Tibial artery (tissue), 4 donors: ENCODE measurements around the gene NARF.
"Not testable (repeated sequence)": the region's sequence is repeated elsewhere in the genome, so short reads cannot be mapped to it uniquely, and the experiment has no call there.

Source experiments
- DNase-seq, 2 donors: peaks; one replicate each; pipeline ENCODE4 v3.0.0-alpha.2; 2019
- H3K27ac ChIP-seq, 2 donors: fragments of 200-600 bp; sonication (generic) in 1 of 2; 1 replicate in 1 of 2; 2 replicates in 1 of 2; pipeline ENCODE4 v1.5.1; 2018 to 2019; ENCODE audit warnings: mild to moderate bottlenecking in 1 of 2
- H3K27me3 ChIP-seq, 2 donors: fragments of 200-600 bp; sonication (generic) in 1 of 2; one replicate each; pipeline versions ENCODE4 v1.5.1 to v1.6.0; 2016 to 2019
- H3K36me3 ChIP-seq, 3 donors: fragments of 200-600 bp; sonication (generic) in 2 of 3; one replicate each; pipeline ENCODE4 v1.5.1; 2016 to 2019; ENCODE audit warnings: mild to moderate bottlenecking in 2 of 3
- H3K4me1 ChIP-seq, 4 donors: fragments of 200-600 bp; sonication (generic) in 2 of 4; 1 replicate in 3 of 4; 2 replicates in 1 of 4; pipeline ENCODE4 v1.5.1; 2016 to 2019
- H3K4me3 ChIP-seq, 2 donors: fragments of 200-600 bp; sonication (generic) in 1 of 2; 1 replicate in 1 of 2; 2 replicates in 1 of 2; pipeline ENCODE4 v1.5.1; 2018 to 2019; ENCODE audit warnings: mild to moderate bottlenecking in 2 of 2
- H3K9me3 ChIP-seq, 3 donors: fragments of 200-600 bp; sonication (generic) in 1 of 3; one replicate each; pipeline ENCODE4 v1.5.1; 2016 to 2019
- intact Hi-C: fragments of 100-400 bp; cut with DNase I; formaldehyde crosslinking; loops from one replicate; pipeline ENCODE4 v1.15.0; 2023; ENCODE audit warnings: low total_unique reads
- TF ChIP-seq, protein P1 (sequence below), 2 experiments: fragments of 200-600 bp in 1 of 2; fragments of 450-650 bp in 1 of 2; IDR thresholded peaks; one replicate each; pipeline ENCODE4 v1.5.1; 2017 to 2019; ENCODE audit warnings: antibody characterized with exemption in 2 of 2, mild to moderate bottlenecking in 1 of 2, moderate library complexity in 1 of 2

The NARF gene

DNA sequence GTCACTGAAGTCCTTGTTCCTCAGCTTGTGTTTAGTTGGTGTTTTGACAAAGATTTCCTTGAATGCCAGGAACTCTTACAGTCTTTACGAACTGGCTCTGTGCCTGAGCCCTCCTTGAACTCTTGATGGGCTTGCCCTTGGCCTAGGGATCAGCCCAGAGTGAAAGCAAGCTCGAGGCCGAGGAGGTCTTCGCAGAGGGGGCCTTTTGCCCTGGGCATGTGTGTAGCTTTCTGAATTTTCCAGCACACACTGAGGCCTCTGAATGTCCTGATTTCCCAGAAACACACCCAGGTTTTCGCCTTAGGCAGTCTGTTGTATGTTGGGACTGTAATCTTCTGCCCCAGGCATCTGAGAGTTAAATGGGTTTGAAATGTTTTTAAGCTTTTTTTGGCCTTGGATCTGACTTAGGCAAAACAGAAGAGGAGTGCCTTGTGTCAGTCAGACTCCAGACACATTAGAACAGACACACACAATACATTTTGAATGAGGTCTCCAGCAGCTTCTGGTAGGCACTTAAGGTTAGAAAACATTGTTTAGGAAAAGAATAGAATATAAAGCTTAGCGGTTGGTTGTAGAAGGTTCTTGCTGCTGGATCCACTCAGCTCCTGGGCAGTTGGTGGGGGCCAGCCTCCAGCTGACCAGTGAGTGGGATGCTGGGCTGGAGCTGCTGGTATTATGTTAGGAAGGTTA lies 78.1 kb downstream of the NARF start:
- Histone ChIP-seq H3K36me3 (no peaks in the 10 kb centered on the region), H3K4me3 (peak overlapping the region; percentile 11 to 36), H3K9me3 (no peaks in the 10 kb centered on the region), H3K4me1 (peaks cover 5 to 83% (median 50%) of the 10 kb centered on the region in 4 donors), H3K27me3 (no peaks in the 10 kb centered on the region), H3K27ac (peak overlapping the region; percentile 86 to 96)
- DNase-seq, result peak in 1 of 2 donors; percentile 63
- TF ChIP-seq, protein P1, sequence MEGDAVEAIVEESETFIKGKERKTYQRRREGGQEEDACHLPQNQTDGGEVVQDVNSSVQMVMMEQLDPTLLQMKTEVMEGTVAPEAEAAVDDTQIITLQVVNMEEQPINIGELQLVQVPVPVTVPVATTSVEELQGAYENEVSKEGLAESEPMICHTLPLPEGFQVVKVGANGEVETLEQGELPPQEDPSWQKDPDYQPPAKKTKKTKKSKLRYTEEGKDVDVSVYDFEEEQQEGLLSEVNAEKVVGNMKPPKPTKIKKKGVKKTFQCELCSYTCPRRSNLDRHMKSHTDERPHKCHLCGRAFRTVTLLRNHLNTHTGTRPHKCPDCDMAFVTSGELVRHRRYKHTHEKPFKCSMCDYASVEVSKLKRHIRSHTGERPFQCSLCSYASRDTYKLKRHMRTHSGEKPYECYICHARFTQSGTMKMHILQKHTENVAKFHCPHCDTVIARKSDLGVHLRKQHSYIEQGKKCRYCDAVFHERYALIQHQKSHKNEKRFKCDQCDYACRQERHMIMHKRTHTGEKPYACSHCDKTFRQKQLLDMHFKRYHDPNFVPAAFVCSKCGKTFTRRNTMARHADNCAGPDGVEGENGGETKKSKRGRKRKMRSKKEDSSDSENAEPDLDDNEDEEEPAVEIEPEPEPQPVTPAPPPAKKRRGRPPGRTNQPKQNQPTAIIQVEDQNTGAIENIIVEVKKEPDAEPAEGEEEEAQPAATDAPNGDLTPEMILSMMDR (IDR thresholded peaks at IDR 0.05), result no peak
- intact Hi-C loops, result no loop called here

DNA sequence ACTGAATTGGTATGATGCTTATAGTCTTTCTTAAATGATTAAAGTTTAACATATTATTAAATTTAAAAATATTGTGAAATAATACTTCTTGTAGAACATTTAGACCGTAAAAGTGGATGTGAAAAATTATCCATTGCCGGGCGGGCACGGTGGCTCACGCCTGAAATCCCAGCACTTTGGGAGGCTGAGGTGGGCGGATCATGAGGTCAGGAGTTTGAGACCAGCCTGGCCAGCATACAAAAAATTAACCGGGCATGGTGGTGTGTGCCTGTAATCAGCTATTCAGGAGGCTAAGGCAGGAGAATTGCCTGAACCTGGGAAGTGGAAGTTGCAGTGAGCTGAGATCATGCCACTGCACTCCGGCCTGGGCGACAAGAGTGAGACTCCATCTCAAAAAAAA lies 78.7 kb downstream of the NARF start:
- Histone ChIP-seq H3K4me1 (peaks cover 5 to 80% (median 48%) of the 10 kb centered on the region in 4 donors), H3K27ac (peak overlapping the region; percentile 86 to 96), H3K4me3 (peak overlapping the region; percentile 11 to 36)
- H3K27me3 ChIP-seq, H3K36me3 ChIP-seq, DNase-seq, intact Hi-C loops, H3K9me3 ChIP-seq: not testable (repeated sequence)

DNA sequence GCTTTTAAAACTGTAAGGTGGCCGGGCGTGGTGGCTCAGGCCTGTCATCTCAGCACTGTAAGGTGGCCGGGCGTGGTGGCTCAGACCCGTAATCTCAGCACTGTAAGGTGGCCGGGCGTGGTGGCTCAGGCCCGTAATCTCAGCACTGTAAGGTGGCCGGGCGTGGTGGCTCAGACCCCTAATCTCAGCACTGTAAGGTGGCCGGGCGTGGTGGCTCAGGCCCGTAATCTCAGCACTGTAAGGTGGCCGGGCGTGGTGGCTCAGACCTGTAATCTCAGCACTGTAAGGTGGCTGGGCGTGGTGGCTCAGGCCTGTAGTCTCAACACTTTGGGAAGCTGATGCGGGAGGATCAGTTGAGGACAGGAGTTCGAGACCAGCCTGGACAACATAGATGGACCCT lies 80.5 kb downstream of the NARF start:
- peak overlapping the region; percentile 86 to 96 for H3K27ac ChIP-seq
- not testable (repeated sequence) for DNase-seq

More for the DNA sequence above, 80.5 kb downstream of the NARF start:
- H3K4me3 ChIP-seq, H3K9me3 ChIP-seq, H3K27me3 ChIP-seq, H3K36me3 ChIP-seq, intact Hi-C loops: not testable (repeated sequence)
- H3K4me1 ChIP-seq, result peaks cover 5 to 88% (median 54%) of the 10 kb centered on the region in 4 donors
